ENCODE measurements around the gene ACTR3C.
"Not testable (repeated sequence)": the region's sequence is repeated elsewhere in the genome, so short reads cannot be mapped to it uniquely, and the experiment has no call there.

The ACTR3C gene

DNA sequence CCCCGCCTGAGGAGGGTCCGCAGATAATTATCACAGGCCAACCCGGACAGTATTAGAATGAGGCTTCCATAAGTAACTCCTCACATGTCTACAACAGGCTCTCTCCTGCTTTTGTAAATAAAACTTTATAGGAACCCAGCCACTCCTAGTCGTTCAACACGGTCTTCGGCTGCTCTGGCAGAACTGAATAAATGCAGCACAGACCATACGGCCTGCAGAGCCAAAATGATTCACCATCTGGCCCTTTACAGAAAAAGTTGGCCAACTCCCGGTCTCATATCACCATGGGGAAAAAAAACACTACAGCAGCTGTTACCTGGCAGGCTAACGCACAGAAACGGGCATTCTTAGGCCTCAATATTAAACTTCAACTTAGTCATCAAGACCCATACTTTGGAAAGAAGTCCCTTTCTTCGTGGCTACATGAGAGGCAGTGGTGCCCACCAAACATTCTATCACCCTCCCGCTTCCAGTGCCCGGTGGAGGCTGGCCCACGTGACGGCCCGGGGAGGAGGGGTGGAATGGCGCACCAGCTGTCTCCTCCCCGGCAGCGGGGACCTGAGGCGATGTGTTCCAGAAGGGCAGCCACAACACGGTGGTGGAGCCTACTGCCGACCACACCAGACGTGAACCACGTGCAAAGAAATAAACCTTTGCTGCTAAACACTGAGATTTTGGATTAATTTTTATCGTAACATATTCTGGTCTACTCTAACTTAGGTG lies 41.5 kb downstream of the ACTR3C start:
- DNase-seq (ENCODE audit: low read depth): not testable (repeated sequence)

DNA sequence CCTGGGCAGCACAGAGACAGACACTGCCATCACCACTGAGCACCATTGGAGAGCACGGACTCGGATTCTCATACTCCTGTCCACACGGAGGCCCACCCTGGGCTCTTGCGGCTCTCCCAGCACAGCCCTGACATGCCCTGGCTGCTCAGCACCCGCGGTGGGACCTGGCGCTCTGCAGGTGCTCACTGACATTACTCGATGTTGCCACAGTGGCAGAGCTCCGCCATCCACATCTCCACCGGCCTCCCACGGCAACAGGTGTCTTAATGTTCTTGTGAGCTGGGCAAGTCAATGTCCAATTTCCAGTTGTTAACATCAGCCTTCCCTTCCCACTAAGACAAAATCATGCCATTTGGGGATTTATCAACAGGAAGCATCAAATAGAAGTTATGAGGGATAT lies 45.0 kb downstream of the ACTR3C start:
- not testable (repeated sequence) for DNase-seq (ENCODE audit: low read depth)

DNA sequence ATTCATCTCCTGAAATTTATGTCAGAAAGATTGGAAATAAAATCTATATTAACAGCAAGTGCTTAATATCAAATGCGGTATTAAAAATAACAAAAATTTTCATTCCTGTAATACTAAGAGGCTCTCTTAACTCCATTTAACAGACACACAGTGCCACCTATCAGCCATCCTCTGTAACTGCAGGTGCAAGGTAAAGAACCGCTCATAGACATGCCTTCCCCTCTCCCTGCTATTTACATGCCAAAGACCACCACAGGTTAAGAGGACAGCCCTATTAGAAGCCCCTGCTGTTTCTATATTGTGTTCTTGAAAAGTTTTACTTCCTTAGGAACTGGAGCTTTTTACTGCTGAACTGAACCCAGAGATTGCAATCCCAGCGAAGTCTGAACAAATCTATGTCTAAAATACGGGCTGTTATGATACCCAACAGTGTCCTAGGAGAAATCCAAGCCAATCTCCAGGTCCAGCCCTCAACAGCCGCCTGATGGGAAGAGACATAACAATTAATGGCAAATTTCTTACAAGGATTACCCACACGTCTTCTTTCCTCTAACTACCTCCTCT lies 47.1 kb downstream of the ACTR3C start:
- peak; percentile 6 for DNase-seq (ENCODE audit: low read depth)

DNA sequence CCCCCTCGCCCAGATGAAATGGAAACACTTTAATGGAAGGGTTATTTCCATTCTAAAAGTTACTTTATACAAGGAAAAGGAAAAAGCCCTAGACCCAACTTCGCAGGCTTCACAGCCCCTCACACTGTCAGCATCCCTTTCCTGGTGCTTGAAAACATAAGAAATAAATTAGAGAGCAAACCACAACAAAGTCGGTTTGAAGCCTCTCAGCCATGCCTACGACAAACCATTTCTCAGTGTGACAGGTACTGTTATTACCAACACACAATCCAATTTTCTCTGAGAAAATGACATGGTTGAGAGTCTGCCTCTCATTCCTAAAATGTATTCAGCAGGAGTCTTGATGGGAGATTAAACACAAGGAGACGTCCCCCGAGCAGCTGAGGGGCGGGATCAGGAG lies 51.4 kb downstream of the ACTR3C start:
- not testable (repeated sequence) for DNase-seq (ENCODE audit: low read depth)

DNA sequence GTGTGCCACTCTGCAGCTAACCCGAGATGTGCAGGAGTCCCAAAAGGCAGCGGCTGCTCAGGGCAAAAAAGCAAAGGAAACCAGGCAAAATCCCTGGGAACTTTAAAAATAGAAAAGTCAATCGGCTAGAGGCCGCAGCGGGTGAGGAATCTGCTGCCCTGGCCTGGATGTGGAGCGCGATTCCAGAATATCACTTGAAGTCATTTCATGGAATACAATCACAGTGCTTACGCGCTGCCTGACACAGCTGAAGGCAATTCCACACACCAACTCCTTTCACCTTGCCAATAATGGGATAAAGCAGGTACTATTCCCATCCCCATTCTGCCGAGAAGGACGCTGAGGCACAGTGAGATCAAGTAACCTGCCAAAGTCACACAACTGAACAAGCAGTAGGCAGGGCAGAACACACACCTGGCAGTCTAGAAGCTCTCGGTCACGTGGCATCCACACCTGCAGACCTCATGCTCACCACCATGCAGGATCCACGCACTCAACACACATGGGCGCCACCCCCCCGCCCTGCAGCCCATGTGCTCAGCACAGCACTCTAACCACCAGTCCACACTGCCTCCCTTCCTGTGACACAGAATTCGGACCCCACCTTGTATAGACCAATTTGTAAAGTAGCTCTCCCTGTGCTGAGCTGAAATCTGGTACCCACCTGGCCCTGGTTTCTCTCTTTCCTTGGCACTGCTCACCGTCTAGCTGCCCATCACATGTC lies 53.1 kb downstream of the ACTR3C start:
- not testable (repeated sequence) for DNase-seq (ENCODE audit: low read depth)

DNA sequence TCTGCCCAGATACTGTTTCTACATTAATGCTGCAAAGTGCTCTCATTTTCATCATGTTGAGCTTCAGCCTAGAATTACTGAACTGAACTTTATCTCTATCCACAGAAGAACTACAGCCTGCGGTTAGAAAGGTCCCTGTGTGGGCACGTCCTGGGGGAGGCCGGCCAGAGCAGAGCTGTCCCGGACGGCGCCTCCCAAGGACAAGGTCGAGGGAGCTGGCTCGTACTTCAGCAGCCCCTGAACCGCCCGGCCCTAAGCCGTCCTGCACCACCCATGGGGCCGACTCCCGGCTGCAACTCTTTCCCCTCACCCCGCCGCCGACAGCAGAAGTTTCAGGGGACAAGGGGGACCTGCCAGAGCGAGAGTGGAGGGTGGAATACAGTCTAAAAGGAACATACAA lies 54.5 kb downstream of the ACTR3C start:
- DNase-seq (ENCODE audit: low read depth): not testable (repeated sequence)

DNA sequence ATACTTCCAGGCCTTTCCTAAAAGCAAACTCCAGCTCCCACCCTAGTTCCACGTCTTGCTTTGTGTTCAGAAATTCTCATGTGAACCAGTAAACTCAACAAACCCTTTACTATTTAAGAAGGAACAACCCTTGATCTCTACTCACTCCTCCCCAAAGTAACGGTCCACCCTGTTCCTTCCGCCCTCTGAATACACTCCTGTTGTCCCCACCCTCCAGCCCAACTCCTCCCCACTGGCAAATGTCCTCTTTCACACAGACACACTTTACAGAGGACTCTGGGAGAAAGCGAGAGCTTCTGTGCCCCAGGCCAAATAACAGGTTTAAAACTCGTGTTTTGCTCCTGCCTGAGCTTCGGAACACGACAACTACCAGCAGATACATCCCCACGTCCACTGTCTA lies 55.1 kb downstream of the ACTR3C start:
- DNase-seq (ENCODE audit: low read depth): not testable (repeated sequence)

DNA sequence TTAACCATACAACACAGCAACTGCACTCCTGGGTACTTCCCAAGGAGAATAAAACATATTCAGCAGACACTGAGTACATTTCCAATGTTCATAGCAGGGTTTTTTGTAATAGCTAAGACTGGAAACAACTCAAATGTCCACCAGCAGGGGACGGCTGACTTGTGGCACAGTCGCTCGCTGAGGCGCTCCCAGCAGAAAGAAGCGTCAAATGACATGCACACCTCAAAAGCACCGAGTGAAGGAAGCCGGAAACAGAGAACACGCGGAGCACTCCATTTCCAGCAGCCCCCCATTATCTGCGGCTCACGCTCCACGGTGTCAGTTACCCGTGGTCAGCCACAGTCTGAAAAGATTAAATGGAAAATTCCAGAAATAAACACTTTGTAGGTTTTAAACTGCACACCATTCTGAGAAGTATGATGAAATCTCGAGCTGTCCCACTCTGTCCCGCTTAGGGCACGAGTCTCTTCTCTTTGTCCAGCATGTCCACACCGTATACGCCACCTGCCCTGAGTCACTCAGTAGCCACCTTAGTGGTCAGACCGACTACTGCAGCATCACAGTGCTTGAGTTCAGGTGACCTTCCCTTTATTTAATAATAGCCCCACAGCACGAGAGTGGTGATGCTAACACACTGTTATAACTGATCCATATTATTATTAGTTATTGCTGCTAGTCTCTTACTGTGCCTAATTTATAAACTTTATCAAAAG lies 56.2 kb downstream of the ACTR3C start:
- not testable (repeated sequence) for DNase-seq (ENCODE audit: low read depth)

DNA sequence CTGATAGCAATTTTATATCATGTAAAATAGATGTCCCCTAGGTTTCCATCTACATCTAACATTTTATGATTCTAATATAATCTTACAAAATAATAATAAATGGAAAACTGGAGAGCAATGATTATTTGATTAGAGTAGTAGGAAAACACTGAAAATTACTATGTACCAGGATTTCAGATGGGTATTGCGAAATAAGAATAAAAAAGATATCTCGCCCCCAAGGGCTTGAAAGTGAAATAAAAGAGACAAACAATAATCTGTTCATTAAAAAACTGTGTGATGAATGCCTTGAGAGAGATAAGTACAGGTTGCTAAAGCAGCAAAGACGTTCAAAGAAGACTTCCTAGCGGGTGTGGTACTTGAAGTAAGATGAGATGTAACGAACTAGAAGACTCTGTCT lies 60.7 kb downstream of the ACTR3C start:
- not testable (repeated sequence) for DNase-seq (ENCODE audit: low read depth)

DNA sequence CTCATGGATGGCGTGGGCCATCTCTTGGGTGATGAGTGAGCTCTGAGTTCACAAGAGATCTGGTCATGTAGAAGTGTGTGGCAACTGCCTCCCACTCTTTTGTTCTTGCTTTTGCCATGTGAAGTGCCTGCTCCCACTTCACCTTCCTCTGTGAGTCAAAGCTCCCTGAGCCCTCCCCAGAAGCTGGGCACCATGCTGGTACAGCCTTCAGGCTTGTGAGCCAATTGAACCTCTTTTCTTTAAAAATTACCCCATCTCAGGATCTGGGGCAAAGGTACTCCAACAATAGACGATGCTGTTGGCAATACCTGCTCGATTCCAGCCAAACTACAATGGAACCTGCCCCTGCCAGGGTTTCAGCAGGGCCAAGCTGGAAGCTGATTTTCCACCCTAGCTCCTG lies 75.6 kb downstream of the ACTR3C start:
- not testable (repeated sequence) for DNase-seq (ENCODE audit: low read depth)

DNA sequence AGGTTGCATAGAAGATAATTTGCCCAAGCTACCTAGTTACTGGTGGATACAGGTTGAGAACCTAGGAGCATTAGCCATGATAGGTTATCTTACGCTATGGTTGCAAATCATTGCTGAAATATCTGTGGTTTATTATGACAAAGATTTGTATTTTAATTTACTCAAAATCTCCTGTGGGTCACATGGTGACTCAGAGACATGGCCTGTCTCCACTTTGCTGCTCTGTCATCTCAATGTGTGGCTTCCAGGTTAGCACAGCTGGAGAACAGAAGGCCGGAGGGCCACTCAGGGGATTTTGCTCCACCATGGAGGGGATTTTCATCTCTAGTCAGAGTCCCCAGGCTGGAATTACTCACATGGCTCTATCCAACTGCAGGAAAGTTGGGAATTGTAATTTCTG lies 78.1 kb downstream of the ACTR3C start:
- DNase-seq (ENCODE audit: low read depth): not testable (repeated sequence)

DNA sequence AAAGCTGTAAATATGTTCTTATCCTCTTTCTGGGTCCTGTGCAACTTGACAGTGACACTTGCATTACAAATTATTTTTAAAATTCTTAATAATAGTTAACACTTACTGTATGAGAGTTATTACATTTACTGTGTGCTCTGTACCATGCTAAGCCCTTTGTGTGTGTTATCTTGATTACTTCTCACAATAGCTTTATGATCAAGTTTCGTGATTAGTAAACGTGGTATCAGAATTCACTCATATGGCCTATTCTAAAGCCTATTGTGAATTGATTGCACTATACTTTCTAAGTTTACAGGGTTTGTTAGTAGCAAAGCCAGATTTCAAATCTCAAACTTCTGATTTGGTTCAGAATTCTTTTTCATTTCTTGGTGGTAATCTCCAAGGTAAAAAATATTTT lies 80.4 kb downstream of the ACTR3C start:
- DNase-seq (ENCODE audit: low read depth): not testable (repeated sequence)

DNA sequence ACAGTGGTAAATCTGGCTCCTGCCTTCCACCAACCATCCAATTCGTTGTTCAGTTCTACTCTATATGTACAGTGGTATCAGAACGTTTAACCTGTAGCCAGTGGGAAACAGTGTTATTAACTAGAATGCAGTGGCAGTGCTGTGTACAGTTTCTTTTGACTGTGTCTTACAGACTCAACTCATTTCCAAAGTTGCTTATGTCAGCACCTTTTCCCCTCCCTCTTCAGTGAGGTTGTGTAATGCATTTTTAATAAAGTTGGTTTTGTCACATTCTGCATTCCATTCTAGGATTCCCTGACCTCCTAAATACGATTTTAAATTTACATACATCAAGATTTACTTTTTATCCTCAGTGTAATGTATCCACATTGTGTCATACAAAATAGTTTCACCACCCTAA lies 97.9 kb downstream of the ACTR3C start:
- not testable (repeated sequence) for DNase-seq (ENCODE audit: low read depth)

DNA sequence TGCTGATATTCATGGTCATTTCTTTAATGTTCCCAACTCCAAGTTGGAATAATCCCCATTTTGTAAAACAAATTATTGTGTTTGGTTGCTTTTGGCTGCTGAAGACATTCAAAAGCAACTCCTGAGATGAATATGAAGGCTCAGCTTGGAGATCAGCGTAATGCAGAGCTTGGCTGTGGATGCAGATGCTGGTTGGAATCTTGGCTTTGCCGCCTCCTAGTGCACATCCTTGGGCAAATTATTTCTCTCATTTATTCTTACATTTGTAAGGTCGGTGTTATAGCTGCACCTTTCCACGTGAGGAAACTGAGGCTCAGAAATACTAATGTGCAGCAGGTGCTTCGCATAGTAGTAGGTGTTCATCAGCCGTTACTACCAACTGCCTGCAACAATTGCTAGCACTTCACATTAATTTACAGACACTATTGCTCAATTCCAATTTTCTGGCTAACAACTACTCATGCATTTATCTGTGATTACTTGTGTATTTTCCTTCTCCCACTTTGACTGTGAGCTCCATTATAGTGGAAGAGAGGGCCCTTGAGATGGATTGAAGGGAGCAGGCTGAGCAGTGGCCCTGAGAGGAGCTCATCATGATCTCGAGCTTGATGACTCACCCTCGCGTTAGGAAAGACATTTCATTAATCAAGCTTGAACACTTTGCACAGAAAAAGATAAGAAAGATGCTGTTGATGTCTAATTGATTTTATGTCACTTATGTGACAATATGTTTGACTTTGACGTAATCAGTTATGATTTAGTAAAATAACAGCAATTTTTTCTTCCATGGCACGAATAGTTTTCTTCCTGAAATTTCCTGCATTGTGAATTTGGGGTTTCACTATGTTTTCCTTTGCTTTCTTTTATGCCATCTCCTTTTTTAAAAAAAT lies 101.0 kb downstream of the ACTR3C start:
- not testable (repeated sequence) for DNase-seq (ENCODE audit: low read depth)

DNA sequence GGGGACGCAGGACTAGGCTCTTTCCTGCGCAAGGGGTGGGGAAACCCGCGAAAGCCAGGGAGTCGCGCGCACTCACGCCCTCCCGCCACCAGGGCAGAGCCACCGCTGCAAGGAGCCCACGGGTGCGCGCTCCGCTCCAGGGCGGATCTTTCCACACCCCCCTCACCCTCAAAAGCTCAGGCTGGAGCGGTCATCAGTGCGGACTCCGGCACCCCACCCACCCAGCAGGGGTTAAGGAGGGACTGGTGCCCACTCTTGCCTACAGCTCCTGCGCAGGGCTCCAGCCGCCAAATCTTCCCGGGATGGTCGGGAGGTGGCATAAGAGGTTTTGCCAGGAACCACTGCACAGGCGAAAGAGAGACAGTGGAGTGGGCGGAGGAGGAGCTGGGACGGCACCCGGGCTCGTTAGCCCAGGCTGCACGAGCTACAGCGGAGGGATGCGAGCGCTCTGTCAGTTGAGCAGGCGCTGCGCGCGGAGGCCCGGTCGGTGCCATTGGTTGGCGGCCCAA lies 102.6 kb downstream of the ACTR3C start:
- DNase-seq (ENCODE audit: low read depth): not testable (repeated sequence)

DNA sequence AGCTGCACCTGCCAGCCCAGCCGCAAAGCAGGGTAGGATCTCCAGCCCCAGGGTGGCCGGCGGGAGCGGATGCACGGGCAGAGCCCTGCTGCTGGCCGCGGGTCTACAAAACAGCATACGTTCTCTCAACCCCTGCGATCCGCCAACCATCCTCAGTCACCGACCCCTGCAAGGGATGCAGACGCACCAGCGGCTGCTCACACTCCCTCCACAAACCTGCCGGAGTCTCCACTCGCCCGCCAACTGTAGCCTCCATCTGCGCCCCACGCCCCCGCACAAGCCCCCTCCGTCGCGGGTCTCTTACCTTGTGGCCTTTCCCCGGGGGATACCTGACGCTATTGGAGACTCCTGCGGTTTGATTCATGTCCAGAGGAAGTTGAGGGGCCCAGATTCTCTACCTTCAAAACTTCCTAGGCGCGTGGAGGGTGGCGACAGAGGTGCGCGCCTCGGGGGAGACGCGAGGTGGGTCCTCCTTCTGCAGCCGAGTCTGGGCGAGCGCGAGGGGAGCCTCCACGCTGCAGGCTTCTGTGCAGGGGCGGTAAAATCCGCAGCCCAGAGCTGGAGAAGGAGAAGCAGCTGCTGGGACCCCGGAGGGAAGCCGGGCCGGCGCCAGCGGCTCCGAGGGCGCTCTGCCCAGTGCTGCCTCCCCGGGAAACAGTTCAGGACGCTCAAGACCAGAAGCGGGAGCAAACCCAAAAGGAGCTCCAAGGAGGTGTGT lies 103.2 kb downstream of the ACTR3C start:
- DNase-seq (ENCODE audit: low read depth): not testable (repeated sequence)

DNA sequence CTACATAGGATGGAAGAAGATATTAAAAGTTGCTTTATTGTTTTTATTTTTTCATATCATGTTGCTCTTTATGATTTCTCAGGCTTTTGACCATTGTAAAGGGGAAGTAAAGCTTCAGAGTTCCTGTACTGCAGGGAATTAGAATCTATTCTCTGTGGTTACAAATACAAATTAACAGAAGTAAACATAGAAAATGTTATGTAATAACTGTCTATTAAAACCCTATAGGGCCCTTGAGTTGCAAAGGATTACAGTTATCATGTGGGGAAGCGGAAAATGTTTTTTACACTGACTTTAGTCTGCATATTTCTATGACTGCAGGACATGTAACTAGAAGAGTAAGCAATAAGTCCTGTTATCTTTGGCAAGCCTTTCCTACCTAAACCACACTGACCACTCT lies 116.5 kb downstream of the ACTR3C start:
- not testable (repeated sequence) for DNase-seq (ENCODE audit: low read depth)

DNA sequence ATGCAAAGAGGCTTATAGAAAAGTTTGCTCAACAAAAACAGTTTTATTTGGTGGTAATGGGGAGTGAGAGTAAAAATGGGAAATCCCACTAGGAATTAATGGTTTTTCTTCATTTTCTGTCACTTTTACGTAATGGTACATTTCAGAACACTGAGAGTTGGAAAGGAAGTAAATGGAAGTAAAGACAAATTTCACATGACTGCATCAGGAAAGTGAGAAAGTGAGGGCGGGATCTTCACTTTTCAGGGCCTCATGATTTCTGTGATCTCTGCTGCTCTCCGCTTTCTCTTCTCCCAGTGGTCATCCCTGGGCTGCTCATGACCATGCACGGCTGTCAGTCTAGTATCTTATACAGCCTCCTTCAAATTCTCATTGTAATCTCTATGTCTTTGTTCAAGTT lies 117.5 kb downstream of the ACTR3C start:
- not testable (repeated sequence) for DNase-seq (ENCODE audit: low read depth)

DNA sequence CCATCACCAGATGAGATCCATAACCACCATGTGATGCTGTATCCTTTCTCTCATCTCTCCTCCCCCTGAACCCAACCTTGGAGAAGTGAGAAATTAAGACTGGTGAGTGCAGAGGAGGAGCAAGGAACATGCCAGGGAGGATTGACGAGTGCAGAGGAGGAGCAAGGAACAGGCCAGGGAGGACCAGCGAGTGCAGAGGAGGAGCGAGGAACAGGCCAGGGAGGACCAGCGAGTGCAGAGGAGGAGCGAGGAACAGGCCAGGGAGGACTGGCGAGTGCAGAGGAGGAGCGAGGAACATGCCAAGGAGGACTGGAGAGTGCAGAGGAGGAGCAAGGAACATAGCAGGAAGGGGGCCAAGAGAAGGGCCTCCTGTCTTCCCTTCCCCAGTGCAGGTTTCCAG lies 118.8 kb downstream of the ACTR3C start:
- DNase-seq (ENCODE audit: low read depth): not testable (repeated sequence)

DNA sequence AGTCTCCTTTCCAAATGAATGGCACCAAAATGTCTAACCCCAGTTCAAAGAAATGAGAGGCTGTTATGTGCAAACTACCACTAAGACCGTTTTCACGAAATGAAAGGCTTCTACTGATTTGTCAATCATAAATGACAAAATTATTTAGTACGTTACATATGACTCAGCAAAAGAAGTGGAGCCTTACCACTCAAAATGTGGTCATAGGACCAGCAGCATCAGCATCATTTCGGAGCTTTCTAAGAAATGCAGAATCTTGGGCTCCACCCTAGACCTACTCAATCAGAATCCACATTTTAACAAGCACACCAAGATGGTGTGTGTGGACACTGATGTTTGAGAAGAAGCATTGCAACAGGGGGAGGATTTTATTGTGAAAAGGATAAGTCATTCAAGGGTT lies 120.5 kb downstream of the ACTR3C start:
- DNase-seq (ENCODE audit: low read depth): not testable (repeated sequence)
